Right ventricle myocardium superior (tissue), 1 donor: Measurements from ENCODE around the gene ADARB1. TPM values are rescaled to one million over a fixed set of nuclear protein-coding genes. Genes with fewer than 3 reads are reported as not detected.

Experiments
- ATAC-seq: fragments of 200-7000 bp; cut with Tn5 transposase; one replicate; pipeline ENCODE4 v1.9.1; 2020; ENCODE audit warnings: mild to moderate bottlenecking; ENCODE audit not compliant: poor library complexity
- DNase-seq: peaks from one replicate; pipeline ENCODE4 v3.0.0-alpha.2; 2020
- intact Hi-C: fragments of 100-400 bp; cut with DNase I; formaldehyde crosslinking; loops from one replicate; pipeline ENCODE4 v1.11.2; 2022
- total RNA-seq: library from RNA; stranded (reverse); fragmentation: NEBNext Ultra II Directional; extraction: Animal tissue kit (Norgen Biotek cat#: 25700); gene quantifications from one replicate; pipeline ENCODE4 v1.2.1, GENCODE V29; 2021
- donor health status: DM: no; HTN: yes; CAD: no; lungs with severe emphysema.

The ADARB1 gene
- total RNA-seq, 1 donor from 2014 or later: 11.6 TPM

GRCh38 chr21:45256021-45256911 lies 181.9 kb downstream of the ADARB1 start:
- DNase-seq (peak; percentile 34), ATAC-seq (peak; percentile 9)
- intact Hi-C loops: no loop called here

- DNase-seq: peak; percentile 34
- intact Hi-C loops: no loop called here
- peak; percentile 18 for ATAC-seq
These were observed 182.7 kb downstream of the ADARB1 start for GRCh38 chr21:45256912-45257672.

- DNase-seq (peak; percentile 35), ATAC-seq (no peak)
- intact Hi-C loops: no loop called here
These were observed 183.4 kb downstream of the ADARB1 start for GRCh38 chr21:45257673-45258341.

- no peak for ATAC-seq
- intact Hi-C loops: no loop called here
- DNase-seq: peak; percentile 25
These were observed 184.1 kb downstream of the ADARB1 start for GRCh38 chr21:45258466-45258865.

- DNase-seq (peak; percentile 9), ATAC-seq (no peak)
- intact Hi-C loops: no loop called here
These were observed 184.9 kb downstream of the ADARB1 start for GRCh38 chr21:45259206-45259840.

- DNase-seq: no peak
- ATAC-seq: no peak
- intact Hi-C loops: no loop called here
These were observed 185.9 kb downstream of the ADARB1 start for GRCh38 chr21:45260191-45260825.

GRCh38 chr21:45261093-45261492 lies 186.7 kb downstream of the ADARB1 start:
- intact Hi-C loops: no loop called here
- DNase-seq: no peak

GRCh38 chr21:45262041-45262581 lies 187.7 kb downstream of the ADARB1 start:
- intact Hi-C loops: no loop called here
- ATAC-seq (no peak), DNase-seq (peak; percentile 22)

More at GRCh38 chr21:45261093-45261492, 186.7 kb downstream of the ADARB1 start:
- ATAC-seq: no peak

GRCh38 chr21:45262616-45263015 lies 188.2 kb downstream of the ADARB1 start:
- ATAC-seq: no peak
- intact Hi-C loops: no loop called here
- DNase-seq: peak; percentile 24

GRCh38 chr21:45263534-45263933 lies 189.2 kb downstream of the ADARB1 start:
- intact Hi-C loops: no loop called here
- ATAC-seq (no peak), DNase-seq (peak; percentile 12)

- intact Hi-C loops: no loop called here
- ATAC-seq (no peak), DNase-seq (peak; percentile 7)
These were observed 189.9 kb downstream of the ADARB1 start for GRCh38 chr21:45264146-45264911.

GRCh38 chr21:45264912-45265515 lies 190.6 kb downstream of the ADARB1 start:
- no peak for ATAC-seq
- DNase-seq: peak; percentile 29
- intact Hi-C loops: no loop called here

GRCh38 chr21:45265721-45266517 lies 191.5 kb downstream of the ADARB1 start:
- ATAC-seq: no peak
- intact Hi-C loops: no loop called here
- DNase-seq: peak; percentile 21

GRCh38 chr21:45266518-45267389 lies 192.4 kb downstream of the ADARB1 start:
- ATAC-seq: peak; percentile 28
- peak; percentile 35 for DNase-seq
- intact Hi-C loops: no loop called here

GRCh38 chr21:45267390-45267760 lies 193.0 kb downstream of the ADARB1 start:
- DNase-seq: peak; percentile 5
- intact Hi-C loops: no loop called here
- ATAC-seq: no peak
